GM21737 (cell line): ENCODE data around the gene VPS51.

Experiments
- ATAC-seq: cut with Tn5 transposase; IDR thresholded peaks from one replicate; pipeline ENCODE4 v1.9.1; 2021; ENCODE audit warnings: mild to moderate bottlenecking, moderate library complexity; ENCODE audit not compliant: unreplicated experiment

Gene VPS51

GRCh38 chr11:65071907-65072630 lies 23.9 kb upstream of the VPS51 start:
- ATAC-seq: no peak

GRCh38 chr11:65072631-65072966 lies 23.4 kb upstream of the VPS51 start:
- no peak for ATAC-seq

DNA sequence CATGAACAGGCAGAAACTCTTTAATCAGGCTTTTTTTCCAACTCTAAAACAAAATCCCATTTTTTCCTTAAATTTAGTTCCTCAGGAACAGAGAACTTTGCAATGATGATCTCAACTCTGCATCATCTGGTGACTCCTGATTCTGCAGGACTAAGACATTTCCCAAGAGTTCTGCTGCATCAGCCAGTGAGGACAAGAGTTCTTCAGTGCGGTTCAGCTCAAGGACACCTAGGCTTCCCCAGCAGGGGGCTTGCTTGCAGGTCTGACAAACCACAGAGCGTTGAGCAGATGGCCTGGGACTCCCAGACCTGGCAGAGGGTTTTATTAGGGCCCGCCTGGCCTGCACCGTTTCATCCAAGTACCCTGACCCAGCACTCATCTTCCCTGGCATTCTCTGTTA lies 18.6 kb upstream of the VPS51 start:
- no peak for ATAC-seq

- no peak for ATAC-seq
Measured at GRCh38 chr11:65078151-65078550, 17.9 kb upstream of the VPS51 start.

GRCh38 chr11:65078786-65079342 lies 17.1 kb upstream of the VPS51 start:
- ATAC-seq: no peak

GRCh38 chr11:65083134-65083833 lies 12.7 kb upstream of the VPS51 start:
- peak; percentile 4 for ATAC-seq

- peak; percentile 60 for ATAC-seq
Measured at GRCh38 chr11:65083834-65084597, 12.0 kb upstream of the VPS51 start, which contains the start of the genes CDCA5 and ZFPL1. Gene CDCA5 (minus strand): TSS chr11:65084040. CDS start chr11:65083978, 62 bp downstream. Gene ZFPL1 (plus strand): TSS chr11:65084222. CDS start chr11:65084699, 477 bp downstream.

DNA sequence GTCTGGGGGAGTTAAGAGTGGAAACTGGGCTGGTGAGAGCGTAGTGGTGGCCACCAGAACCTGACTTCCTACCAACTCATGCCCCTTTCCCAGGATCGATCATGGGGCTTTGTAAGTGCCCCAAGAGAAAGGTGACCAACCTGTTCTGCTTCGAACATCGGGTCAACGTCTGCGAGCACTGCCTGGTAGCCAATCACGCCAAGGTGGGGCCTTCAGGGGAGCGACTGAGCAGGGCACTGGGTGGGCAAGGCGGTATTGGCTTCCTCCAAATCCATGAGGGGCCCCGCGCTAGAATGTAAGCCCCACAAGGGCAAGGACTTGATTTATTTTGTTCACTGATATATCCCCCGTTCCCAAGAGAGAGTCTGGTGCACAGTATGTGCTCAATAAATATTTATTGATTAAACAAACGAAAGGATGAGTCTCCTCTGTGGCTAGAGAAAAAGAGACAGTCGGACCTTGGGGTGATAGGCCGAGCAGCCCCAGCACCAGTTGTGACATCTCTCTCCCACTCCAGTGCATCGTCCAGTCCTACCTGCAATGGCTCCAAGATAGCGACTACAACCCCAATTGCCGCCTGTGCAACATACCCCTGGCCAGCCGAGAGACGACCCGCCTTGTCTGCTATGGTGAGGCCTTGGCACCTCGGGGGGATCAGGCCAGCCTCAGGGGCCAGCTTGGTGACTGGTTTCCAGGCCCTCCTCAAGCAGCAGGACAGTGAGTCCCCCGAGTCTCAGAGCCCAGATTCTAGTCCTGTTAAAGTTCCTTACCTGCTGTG lies 11.2 kb upstream of the VPS51 start:
- ATAC-seq: peak; percentile 11

DNA sequence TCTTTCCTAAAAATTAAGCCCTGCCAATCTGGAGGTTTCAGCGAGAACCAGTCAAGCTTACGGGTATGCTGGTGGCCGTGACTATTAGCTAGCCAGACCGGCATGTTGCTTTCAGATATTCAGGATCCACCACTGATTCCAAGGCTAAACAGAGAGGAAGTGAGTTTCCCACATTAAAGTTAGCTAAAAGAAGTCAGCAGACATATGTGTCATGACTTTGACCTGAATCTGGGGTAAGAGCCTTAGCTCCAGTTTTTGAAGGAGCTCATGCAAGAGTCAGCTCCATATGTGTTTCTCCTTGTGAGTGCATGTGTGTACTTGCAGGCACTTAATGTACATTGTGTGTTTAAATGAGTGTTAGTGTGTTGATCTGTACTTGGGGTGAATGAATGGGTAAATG lies 10.6 kb upstream of the VPS51 start:
- ATAC-seq: no peak

DNA sequence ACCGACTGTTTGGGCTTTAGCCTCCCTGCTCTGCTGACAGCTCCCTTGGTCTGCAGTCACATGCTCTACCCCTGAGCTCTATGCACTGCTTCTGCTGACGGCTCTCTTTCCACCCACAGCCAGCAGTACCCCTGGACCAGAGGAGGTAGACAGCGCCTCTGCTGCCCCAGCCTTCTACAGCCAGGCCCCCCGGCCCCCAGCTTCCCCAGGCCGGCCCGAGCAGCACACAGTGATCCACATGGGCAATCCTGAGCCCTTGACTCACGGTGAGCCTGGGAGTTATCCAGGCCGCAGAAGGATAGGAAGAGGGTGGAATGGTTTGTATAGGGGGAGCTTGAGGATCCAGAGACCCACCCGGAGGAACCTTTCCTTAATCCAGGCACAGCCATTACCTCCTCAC lies 9.2 kb upstream of the VPS51 start:
- ATAC-seq: no peak

GRCh38 chr11:65087216-65087615 lies 8.8 kb upstream of the VPS51 start:
- ATAC-seq: no peak

- no peak for ATAC-seq
Measured at GRCh38 chr11:65087827-65088226, 8.2 kb upstream of the VPS51 start.

- ATAC-seq: no peak
Measured at GRCh38 chr11:65089621-65090020, 6.4 kb upstream of the VPS51 start.

GRCh38 chr11:65090628-65091027 lies 5.4 kb upstream of the VPS51 start:
- no peak for ATAC-seq

DNA sequence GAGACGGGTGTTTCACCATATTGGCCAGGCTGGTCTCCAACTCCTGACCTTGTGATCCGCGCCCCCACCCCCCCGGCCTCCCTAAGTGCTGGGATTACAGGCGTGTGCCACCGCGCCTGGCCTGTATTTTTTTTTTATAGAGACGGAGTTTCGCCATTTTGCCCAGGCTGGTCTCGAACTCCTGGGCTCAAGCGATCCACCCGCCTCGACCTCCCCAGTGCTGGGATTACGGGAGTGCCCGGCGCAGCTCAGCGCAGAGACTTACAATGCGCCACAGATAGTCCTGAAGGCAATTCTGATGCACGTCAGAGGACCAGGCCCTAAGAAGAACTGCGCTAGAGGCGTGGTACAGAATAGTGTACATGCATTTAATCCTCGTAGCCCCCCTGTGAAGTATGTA lies 587 bp upstream of the VPS51 start:
- no peak for ATAC-seq

GRCh38 chr11:65096926-65097325 lies 912 bp downstream of the VPS51 start:
- no peak for ATAC-seq

GRCh38 chr11:65100674-65101350 lies 4.8 kb downstream of the VPS51 start:
- ATAC-seq: no peak

DNA sequence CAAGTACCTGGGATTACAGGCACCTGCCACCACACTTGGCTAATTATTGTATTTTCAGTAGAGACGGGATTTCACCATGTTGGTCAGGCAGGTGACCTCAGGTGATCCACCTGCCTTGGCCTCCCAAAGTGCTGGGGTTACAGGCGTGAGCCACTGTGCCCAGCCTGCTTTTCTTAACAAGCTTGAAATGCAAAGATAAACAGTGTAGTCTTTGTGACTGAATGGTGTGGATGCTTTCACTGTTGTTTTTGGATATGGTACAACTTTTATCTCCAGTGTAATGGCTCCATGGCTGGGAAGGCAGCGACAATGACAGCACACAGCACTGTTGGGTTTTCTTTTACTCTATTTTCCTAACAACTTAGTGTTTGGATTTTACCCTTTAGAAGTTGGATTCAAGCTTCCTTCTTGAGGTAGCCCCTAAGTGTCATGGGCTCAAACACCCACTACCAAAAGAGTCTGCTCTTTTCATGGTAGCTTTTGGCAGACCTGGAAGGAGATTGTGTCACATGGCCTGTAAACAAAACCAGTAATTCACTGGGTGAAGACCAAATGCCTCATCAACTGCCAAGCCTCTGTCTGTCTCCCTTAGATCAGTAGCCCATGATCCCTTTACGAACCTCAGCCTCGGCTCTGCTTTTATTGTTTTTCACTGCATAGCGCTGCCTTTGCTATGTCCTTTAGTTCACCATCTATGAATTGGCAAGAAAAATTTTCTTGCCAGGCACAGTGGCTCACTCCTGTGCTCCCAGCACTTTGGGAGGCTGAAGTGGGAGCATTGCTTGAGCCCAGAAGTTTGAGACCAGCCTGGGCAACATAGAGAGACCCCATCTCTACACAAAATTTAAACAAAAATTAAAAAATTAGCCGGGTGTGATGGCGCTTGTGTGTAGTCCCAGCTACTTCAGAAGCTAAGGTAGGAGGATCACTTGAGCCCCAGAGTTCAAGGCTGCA lies 6.4 kb downstream of the VPS51 start:
- ATAC-seq: no peak

- no peak for ATAC-seq
Measured at GRCh38 chr11:65103476-65103875, 7.5 kb downstream of the VPS51 start.
